IPS DF 6.9 (cell line): Measurements from ENCODE around the gene ARHGDIA.
"Not testable (repeated sequence)": the region's sequence is repeated elsewhere in the genome, so short reads cannot be mapped to it uniquely, and the experiment has no call there.

Experiments
- DNase-seq: peaks from one replicate; pipeline ENCODE4 v3.0.0-alpha.2; 2013; ENCODE audit warnings: low read depth, low spot score
- H3K27ac ChIP-seq: one replicate; pipeline ENCODE4 v1.5.1; 2013; ENCODE audit warnings: low read length, control low read depth
- H3K27me3 ChIP-seq: 2 replicates; pipeline ENCODE4 v1.6.1; 2013; ENCODE audit warnings: mild to moderate bottlenecking, low read length; ENCODE audit not compliant: control insufficient read depth, insufficient read depth
- H3K36me3 ChIP-seq: 2 replicates; pipeline ENCODE4 v1.6.1; 2013; ENCODE audit warnings: low read length; ENCODE audit not compliant: control insufficient read depth, insufficient read depth
- H3K4me1 ChIP-seq: 2 replicates; pipeline ENCODE4 v1.6.1; 2013; ENCODE audit warnings: low read length; ENCODE audit not compliant: control insufficient read depth, insufficient read depth
- H3K4me3 ChIP-seq: 2 replicates; pipeline ENCODE4 v1.5.1; 2013; ENCODE audit warnings: mild to moderate bottlenecking, low read length
- H3K9me3 ChIP-seq: 2 replicates; pipeline ENCODE4 v1.6.1; 2013; ENCODE audit warnings: low read length, inconsistent platforms; ENCODE audit not compliant: control insufficient read depth, insufficient read depth
- WGBS: extraction: QIAGEN DNeasy Blood & Tissue Kit; methylation state at CpG from one replicate; pipeline ENCODE4 v1.1.7; 2013; ENCODE audit warnings: mixed read lengths, missing lambda C conversion rate; ENCODE audit not compliant: insufficient read length, insufficient coverage; 5-methylcytosine and 5-hydroxymethylcytosine counted together

The ARHGDIA gene

DNA sequence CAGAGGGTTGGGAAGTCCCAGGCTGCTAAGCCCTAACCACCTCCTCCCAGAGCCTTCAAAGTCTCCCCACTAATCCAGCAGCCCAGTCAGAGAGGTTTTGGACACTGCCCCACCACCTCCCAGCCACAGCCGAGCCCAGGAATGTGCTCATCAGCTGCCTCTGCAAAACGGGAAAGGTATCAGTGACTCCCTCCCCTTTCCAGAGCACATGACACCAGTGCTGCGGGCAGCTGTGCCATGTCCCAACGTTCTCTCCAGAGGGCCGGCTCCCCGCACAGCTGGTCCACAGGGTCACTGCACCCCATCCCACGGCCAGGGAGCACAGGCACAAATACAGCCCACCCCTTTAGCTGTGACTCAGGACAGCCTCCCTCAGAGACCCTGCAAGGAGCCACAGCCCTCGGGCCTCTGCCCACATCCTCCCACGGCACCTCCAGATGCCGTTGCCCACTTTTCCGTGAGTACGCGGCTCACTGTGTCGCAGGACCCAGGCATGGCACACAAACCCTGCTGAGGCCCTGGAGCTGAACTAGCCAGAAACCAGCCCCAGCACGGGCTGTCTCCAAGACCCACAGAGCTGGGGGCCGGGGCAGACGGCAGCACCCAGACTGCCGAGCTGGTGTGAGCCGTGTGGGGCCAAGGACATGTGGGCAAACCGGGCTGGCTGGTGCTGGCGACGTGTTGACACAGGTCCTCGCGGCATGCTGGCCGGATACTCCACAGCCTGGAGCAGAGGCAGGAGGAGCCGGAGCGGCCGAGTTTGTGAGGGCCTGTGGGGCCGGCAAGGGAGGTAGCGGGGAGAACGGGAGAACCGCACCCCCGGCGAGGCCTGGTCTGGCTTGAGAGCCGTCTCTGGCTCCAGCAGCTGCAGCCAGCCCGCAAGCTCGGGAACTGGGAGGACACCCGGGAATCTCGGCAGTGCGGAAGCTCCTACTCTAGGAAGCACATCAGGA, 30.0 kb downstream of the ARHGDIA start:
- Histone ChIP-seq H3K4me1 (no peaks in the 10 kb centered on the region), H3K27ac (no peak overlapping the region), H3K4me3 (no peak overlapping the region), H3K27me3 (no peaks in the 10 kb centered on the region), H3K36me3 (peaks cover 32% of the 10 kb centered on the region), H3K9me3 (no peaks in the 10 kb centered on the region)
- WGBS, result no CpG with 5 or more reads among the region's 40 CpGs
- DNase-seq, result no peak

DNA sequence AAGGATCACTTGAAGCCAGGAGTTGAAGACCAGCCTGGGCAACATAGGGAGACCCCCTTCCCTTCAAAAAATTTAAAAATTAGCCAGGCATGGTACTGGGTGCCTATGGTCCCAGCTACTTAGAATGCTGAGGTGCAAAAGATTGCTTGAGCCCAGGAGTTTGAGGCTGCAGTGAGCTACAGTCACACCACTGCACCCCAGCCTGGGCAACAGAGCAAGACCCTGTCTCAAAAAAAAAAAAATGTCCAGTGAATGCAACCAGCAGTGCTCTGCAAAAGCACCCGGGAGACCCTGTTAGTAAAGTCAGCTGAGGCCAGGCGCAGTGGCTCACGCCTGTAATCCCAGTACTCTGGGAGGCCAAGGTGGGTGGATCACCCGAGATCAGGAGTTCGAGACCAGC, 31.1 kb downstream of the ARHGDIA start:
- WGBS, result no CpG with 5 or more reads among the region's 5 CpGs
- H3K27me3 ChIP-seq, H3K4me3 ChIP-seq, H3K27ac ChIP-seq, DNase-seq, H3K9me3 ChIP-seq, H3K4me1 ChIP-seq: not testable (repeated sequence)
- H3K36me3 ChIP-seq, result peaks cover 22% of the 10 kb centered on the region

DNA sequence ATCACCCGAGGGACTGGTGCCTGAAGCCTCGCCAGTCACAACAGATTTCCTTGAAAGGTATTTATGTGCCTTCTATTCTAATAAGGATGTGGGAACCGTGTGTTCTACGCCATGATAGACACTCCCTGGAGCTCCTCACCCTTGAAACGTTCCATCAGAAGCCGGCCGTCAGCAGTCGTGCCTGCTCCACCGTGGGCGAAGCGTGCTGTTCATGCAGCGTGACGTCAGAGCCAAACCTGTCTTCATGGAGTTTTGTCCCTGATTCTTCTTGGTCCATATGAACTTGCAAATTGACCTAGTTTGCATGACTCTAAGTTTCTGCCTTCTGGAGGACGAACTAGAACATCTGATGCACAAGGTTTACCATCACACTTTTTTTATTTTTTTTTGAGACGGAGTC, 31.8 kb downstream of the ARHGDIA start:
- DNase-seq, result no peak
- Histone ChIP-seq H3K27ac (no peak overlapping the region), H3K9me3 (no peaks in the 10 kb centered on the region), H3K4me1 (no peaks in the 10 kb centered on the region), H3K27me3 (no peaks in the 10 kb centered on the region), H3K36me3 (peaks cover 14% of the 10 kb centered on the region), H3K4me3 (no peak overlapping the region)
- no CpG with 5 or more reads among the region's 15 CpGs for WGBS

DNA sequence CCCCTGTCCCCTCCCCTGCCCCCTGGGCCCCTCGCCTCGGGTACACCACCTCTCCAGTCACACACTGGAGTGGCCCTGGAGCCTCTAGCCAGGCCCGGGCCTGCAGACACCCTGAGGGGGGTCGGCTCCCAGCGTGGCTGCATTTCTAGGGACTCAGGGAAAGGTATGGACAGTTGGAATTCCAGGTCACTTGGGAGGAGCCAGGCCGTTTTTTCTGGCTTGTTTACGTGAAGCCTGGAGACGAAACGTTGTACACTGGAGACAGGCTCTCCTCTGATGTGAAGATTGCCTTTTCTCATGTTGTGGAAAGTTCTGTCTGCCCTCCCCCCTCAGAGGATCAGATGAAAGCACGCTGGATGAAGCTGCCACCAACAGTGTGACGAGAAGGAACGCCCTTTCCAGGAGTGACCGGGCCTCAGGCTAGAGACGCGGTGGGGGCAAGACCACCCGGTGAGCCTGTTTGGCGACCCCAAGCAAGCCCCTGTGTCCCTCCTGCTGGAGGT, 32.3 kb downstream of the ARHGDIA start:
- no peak for DNase-seq
- Histone ChIP-seq H3K4me1 (0 out of 2 replicates have a peak, but pooled peaks cover under 1% of the 10 kb centered on the region), H3K27me3 (no peaks in the 10 kb centered on the region), H3K36me3 (peaks cover 10% of the 10 kb centered on the region), H3K27ac (no peak overlapping the region), H3K4me3 (no peak overlapping the region), H3K9me3 (no peaks in the 10 kb centered on the region)
- no CpG with 5 or more reads among the region's 17 CpGs for WGBS

DNA sequence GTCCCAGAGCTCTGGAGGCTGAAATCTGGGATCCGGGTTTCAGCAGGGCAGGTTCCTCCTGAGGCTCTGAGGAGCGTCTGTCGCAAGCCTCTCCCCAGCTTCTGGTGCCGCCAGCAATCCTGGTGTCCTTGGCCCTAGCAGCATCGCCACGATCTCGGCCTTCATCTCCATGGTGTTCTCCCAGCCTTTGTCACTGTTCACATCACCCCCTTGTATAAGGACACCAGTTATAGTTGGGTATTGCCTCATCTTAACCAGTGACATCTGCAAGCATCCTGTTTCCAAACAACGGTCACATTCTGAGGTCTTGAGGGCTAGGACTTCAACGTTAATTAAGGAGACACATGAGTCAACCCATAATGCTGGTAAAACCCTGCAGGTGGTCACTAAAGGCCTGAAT, 33.5 kb downstream of the ARHGDIA start:
- no peak overlapping the region for H3K4me3 ChIP-seq
- no peaks in the 10 kb centered on the region for H3K9me3 ChIP-seq
- H3K36me3 ChIP-seq, result no peaks in the 10 kb centered on the region
- 0 out of 2 replicates have a peak, but pooled peaks cover 3% of the 10 kb centered on the region for H3K4me1 ChIP-seq
- WGBS, result no CpG with 5 or more reads among the region's 9 CpGs
- no peaks in the 10 kb centered on the region for H3K27me3 ChIP-seq
- DNase-seq, result no peak
- H3K27ac ChIP-seq, result no peak overlapping the region

DNA sequence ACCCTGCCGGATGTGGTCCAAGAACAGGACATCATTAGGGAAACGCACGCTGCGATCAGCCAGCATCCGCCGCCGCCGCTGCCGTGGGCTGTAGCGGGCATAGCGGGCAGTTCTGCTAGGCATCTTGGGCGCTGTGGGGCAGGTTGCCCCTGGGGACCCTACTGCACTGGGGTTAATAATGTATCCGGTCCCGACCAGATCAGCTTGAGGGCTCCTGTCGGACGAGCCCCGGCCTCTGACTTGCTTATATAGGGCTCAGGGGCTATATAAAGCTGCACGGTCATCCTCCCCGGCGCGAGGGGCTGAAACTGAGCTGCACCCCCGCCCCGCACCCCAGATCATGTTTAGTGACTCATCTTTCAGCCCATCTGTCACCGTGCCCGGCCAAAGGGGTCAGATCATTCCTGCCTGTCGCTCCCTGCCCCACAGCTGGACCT, 36.3 kb downstream of the ARHGDIA start, which contains the start of gene PPP1R27:
PPP1R27 (minus strand) TSS at position 220 of the 437 bp plus-strand sequence; CDS start at position 123, 97 bp downstream.
- H3K4me1 ChIP-seq, result peaks cover 8% of the 10 kb centered on the region
- no peaks in the 10 kb centered on the region for H3K36me3 ChIP-seq
- WGBS, result no CpG with 5 or more reads among the region's 26 CpGs
- no peaks in the 10 kb centered on the region for H3K27me3 ChIP-seq
- H3K4me3 ChIP-seq, result peak within 1 kb of the TSS; percentile 93; the same call in 1 of the 2 replicates
- no peak within 1 kb of the TSS for H3K27ac ChIP-seq
- no peak for DNase-seq
- H3K9me3 ChIP-seq, result no peaks in the 10 kb centered on the region

DNA sequence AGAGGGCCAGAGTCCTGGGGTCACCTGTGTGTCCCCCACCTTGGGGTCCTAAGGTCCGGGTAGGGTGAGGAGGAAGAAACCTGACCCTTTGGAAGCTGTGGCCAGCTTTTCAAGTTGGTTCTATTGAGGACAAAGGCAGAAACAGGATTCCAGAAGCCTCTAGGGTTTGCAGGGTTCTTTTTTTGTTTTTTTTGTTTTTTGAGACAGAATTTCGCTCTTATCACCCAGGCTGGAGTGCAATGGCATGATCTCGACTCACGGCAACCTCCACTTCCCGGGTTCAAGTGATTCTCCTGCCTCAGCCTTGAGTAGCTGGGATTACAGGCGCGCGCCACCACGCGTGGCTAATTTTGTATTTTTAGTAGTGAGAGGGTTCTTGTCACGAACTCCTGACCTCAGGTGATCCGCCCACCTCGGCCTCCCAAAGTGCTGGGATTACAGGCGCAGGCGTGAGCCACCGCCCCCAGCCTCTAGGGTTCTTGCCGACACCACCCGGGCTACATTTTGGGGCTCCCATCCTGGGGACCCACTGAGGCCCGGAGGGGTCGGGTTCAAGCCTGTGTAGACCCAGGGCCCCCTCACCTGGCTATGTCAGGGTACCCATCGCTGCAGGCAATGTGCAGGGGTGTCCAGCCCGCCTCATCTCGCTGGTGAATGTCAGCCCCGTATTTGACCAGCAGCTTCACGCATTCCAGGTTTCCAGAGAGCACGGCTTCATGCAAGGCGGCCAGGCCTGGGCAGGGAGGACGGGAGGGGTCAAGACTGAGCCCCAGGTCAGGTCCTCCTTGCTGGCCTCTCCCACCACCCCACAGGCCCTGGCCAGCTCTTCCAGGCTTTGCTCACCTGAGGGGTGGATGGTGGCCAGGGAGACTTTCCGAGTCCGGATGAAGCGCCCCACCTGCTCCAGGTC, 37.0 kb downstream of the ARHGDIA start:
- Histone ChIP-seq H3K36me3 (no peaks in the 10 kb centered on the region), H3K27me3 (no peaks in the 10 kb centered on the region), H3K4me1 (peaks cover 9% of the 10 kb centered on the region), H3K4me3 (peak overlapping the region; percentile 93), H3K27ac (no peak overlapping the region), H3K9me3 (no peaks in the 10 kb centered on the region)
- no peak for DNase-seq
- WGBS, result no CpG with 5 or more reads among the region's 31 CpGs

DNA sequence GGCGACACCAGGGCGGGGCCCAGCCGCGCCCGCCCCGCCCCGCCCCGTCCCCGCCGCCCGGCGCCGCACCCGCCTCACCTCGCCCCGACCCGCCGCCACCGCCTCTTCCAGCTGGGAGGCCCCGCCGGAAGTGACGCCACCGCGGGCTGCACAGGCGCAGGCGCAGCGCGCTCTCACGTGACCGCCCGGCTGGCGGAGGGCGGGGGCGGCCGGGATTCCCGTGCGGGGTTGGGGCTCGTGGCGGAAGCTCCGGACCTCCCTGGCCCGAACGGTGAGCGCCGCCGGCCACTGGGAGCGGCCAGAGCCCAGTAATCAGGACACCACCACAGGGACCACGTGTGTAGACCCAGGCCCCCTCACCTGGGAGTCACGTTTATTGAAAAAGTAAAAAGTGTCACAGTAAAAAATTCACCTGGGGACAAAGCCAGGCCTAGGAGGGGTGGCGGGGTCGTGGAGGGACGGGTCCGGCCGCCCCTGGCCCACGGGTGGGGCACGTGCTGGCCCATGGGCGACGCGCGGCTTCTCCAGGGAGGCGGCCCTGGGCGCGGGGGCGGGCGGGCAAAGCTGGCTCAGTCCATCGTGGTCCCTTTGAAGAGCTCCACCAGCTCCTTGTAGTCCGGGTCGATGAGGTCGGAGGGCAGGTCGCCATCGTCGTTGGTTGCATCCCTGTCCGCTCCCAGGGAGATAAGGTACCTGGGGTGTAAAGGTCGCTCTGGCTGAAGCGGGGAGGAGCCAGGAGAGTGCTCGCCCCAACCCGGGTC, 37.8 kb downstream of the ARHGDIA start, which contains the start of gene MCRIP1:
MCRIP1 (minus strand) TSS at position 132 of the 761 bp plus-strand sequence. CDS start 8,785 bp downstream, outside the sequence.
- peak; percentile 66 for DNase-seq
- H3K4me3 ChIP-seq, result peak within 1 kb of the TSS; percentile 93
- WGBS, result no CpG with 5 or more reads among the region's 76 CpGs

DNA sequence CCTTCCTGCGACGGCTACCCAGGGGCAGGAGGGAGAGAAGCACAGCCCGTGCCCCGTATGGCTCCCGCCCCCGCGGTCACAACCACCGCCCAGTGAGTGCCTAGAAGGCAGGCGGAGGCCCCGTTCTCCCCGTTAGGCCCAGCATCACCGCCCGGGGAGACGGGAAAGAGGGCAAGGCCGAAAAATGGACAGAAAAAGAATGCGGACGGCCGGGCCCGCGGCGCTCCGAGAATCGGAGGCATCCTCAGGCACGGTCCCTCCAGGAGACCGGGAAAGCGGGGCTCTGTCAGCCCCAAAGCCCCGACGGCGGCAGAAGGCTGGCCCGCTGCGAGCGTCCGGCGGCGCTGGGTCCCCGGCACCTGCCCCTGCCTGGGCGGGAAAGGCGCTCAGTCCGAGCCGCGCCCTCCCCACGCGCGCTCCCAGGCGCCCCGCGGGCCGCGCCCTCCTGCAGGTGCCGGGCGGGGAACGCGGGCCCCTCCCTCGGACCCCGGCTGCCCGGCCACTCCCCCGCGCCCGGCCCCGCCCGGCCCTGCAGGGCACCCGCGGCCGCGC, 38.5 kb downstream of the ARHGDIA start:
- WGBS, result no CpG with 5 or more reads among the region's 65 CpGs
- DNase-seq, result no peak
- H3K36me3 ChIP-seq, result no peaks in the 10 kb centered on the region
- H3K27ac ChIP-seq, result no peak overlapping the region
- H3K4me3 ChIP-seq, result peak overlapping the region; percentile 88
- peaks cover 11% of the 10 kb centered on the region for H3K4me1 ChIP-seq
- no peaks in the 10 kb centered on the region for H3K9me3 ChIP-seq
- H3K27me3 ChIP-seq, result no peaks in the 10 kb centered on the region

More for the DNA sequence above, 37.8 kb downstream of the ARHGDIA start, which contains the start of gene MCRIP1:
- Histone ChIP-seq H3K36me3 (no peaks in the 10 kb centered on the region), H3K27me3 (no peaks in the 10 kb centered on the region), H3K4me1 (peaks cover 11% of the 10 kb centered on the region), H3K9me3 (no peaks in the 10 kb centered on the region), H3K27ac (no peak within 1 kb of the TSS)
